OCI-LY1 (cell line): ENCODE results near the gene MYO19.

ENCODE experiments used
- H2AFZ ChIP-seq: fragments of 200-600 bp; sonication (generic), shearing (Covaris generic); 2 replicates; pipeline ENCODE4 v1.6.0; 2014; ENCODE audit warnings: antibody characterized with exemption, mild to moderate bottlenecking, low read length
- H3F3A ChIP-seq: fragments of 200-600 bp; sonication (generic), shearing (Covaris generic); 2 replicates; pipeline ENCODE4 v1.6.0; 2014; ENCODE audit warnings: mild to moderate bottlenecking, antibody characterized with exemption, low read length, moderate library complexity; ENCODE audit not compliant: insufficient read depth
- H3K27ac ChIP-seq: fragments of 200-600 bp; sonication (generic); 2 replicates; pipeline ENCODE4 v1.5.1; 2014; ENCODE audit warnings: low read length, mixed run types, mild to moderate bottlenecking, low read depth; ENCODE audit not compliant: poor library complexity, severe bottlenecking
- H3K27me3 ChIP-seq: fragments of 200-600 bp; sonication (generic); 2 replicates; pipeline ENCODE4 v1.6.0; 2014; ENCODE audit warnings: antibody characterized with exemption, mild to moderate bottlenecking, low read length, moderate library complexity; ENCODE audit not compliant: insufficient read depth
- H3K36me3 ChIP-seq: fragments of 200-600 bp; sonication (generic); 2 replicates; pipeline ENCODE4 v1.6.1; 2014; ENCODE audit warnings: mild to moderate bottlenecking, antibody characterized with exemption, low read length, moderate library complexity, mixed read lengths; ENCODE audit not compliant: insufficient read depth
- H3K4me1 ChIP-seq: fragments of 200-600 bp; sonication (generic); 2 replicates; pipeline ENCODE4 v1.5.1; 2014; ENCODE audit warnings: mild to moderate bottlenecking, low read length, moderate library complexity; ENCODE audit not compliant: insufficient read depth, severe bottlenecking
- H3K4me2 ChIP-seq: fragments of 200-600 bp; sonication (generic), shearing (Covaris generic); 2 replicates; pipeline ENCODE4 v1.6.1; 2014; ENCODE audit warnings: low read length
- H3K4me3 ChIP-seq: fragments of 200-600 bp; sonication (generic); 2 replicates; pipeline ENCODE4 v1.5.1; 2014; ENCODE audit warnings: low read length, low read depth, mild to moderate bottlenecking, mixed read lengths; ENCODE audit not compliant: poor library complexity, severe bottlenecking
- H3K79me2 ChIP-seq: fragments of 200-600 bp; shearing (Covaris generic); 2 replicates; pipeline ENCODE4 v1.6.1; 2016; ENCODE audit warnings: mixed run types, low read length, mixed read lengths; ENCODE audit not compliant: insufficient read depth
- H3K9ac ChIP-seq: fragments of 200-600 bp; sonication (generic), shearing (Covaris generic); 2 replicates; pipeline ENCODE4 v1.6.1; 2014; ENCODE audit warnings: mild to moderate bottlenecking, low read length, mixed read lengths
- H3K9me2 ChIP-seq: fragments of 200-600 bp; sonication (generic), shearing (Covaris generic); 2 replicates; pipeline ENCODE4 v1.6.1; 2014; ENCODE audit warnings: low read depth, mild to moderate bottlenecking, low read length, mixed read lengths
- H3K9me3 ChIP-seq: fragments of 200-600 bp; shearing (Covaris generic); 2 replicates; pipeline ENCODE4 v1.6.1; 2014; ENCODE audit warnings: low read length, mixed read lengths
- H4K20me1 ChIP-seq: fragments of 200-600 bp; sonication (generic), shearing (Covaris generic); 2 replicates; pipeline ENCODE4 v1.6.0; 2016; ENCODE audit warnings: mild to moderate bottlenecking, low read length; ENCODE audit not compliant: insufficient read depth
- EZH2 ChIP-seq: fragments of 200-600 bp; sonication (generic), shearing (Covaris generic); IDR thresholded peaks from 2 replicates; pipeline ENCODE4 v1.8.0; 2017; ENCODE audit warnings: borderline replicate concordance, mixed run types, mild to moderate bottlenecking, antibody characterized with exemption, low read length, moderate library complexity, mixed read lengths
- TF ChIP-seq, protein P1 (sequence below): fragments of 200-600 bp; sonication (generic), shearing (Covaris generic); IDR thresholded peaks from 2 replicates; pipeline ENCODE4 v1.5.1; 2017; ENCODE audit warnings: mild to moderate bottlenecking, antibody characterized with exemption, low read length, moderate library complexity, mixed read lengths

MYO19 gene

GRCh38 chr17:36481829-36482228 lies 52.8 kb downstream of the MYO19 start:
- 0 out of 2 replicates have a peak, but pooled peaks cover 5% of the 10 kb centered on the region for H3K9me3 ChIP-seq
- no peaks in the 10 kb centered on the region for H3F3A ChIP-seq
- no peaks in the 10 kb centered on the region for H3K79me2 ChIP-seq
- H4K20me1 ChIP-seq = no peaks in the 10 kb centered on the region
- H3K27me3 ChIP-seq = peaks cover 5% of the 10 kb centered on the region; the same call in 1 of the 2 replicates
- H3K4me1 ChIP-seq = peaks cover 15% of the 10 kb centered on the region
- no peak overlapping the region for H3K4me3 ChIP-seq
- H3K9me2 ChIP-seq = no peaks in the 10 kb centered on the region
- H2AFZ ChIP-seq = no peak overlapping the region
- no peak overlapping the region for H3K4me2 ChIP-seq
- H3K9ac ChIP-seq = no peak overlapping the region
- no peak overlapping the region for H3K27ac ChIP-seq
- TF ChIP-seq, protein P1, sequence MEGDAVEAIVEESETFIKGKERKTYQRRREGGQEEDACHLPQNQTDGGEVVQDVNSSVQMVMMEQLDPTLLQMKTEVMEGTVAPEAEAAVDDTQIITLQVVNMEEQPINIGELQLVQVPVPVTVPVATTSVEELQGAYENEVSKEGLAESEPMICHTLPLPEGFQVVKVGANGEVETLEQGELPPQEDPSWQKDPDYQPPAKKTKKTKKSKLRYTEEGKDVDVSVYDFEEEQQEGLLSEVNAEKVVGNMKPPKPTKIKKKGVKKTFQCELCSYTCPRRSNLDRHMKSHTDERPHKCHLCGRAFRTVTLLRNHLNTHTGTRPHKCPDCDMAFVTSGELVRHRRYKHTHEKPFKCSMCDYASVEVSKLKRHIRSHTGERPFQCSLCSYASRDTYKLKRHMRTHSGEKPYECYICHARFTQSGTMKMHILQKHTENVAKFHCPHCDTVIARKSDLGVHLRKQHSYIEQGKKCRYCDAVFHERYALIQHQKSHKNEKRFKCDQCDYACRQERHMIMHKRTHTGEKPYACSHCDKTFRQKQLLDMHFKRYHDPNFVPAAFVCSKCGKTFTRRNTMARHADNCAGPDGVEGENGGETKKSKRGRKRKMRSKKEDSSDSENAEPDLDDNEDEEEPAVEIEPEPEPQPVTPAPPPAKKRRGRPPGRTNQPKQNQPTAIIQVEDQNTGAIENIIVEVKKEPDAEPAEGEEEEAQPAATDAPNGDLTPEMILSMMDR = no peak
- no peak for TF ChIP-seq EZH2
- no peaks in the 10 kb centered on the region for H3K36me3 ChIP-seq

DNA sequence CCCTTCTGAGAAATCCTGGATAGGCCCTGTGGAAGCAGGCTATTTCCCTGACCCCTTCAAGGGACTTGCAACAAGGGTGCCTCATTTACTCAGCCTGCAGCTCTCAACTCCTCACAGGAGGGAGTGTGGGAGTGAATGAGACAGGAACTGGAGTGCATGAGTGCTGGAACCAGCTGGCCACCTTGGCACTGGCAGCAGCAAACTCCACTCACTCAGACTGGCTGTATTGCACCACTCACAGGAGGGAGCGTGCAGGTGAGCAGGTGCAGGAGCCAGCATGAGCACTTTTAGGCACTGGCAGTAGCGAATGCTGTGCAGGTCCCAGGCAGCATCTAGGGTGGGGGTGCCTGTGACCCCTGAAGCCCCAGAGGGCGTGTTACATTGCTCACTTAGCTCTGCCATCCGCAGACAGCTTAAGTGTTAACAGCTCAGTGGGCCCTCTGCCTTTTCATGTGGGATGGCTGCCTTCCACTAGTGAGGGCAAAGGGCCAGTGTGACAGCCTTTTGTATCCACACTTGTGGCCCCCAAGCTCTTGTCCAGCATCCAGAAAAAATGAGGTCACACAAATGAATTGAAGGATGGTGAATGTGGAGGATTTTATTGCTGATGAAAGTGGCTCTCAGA lies 59.2 kb downstream of the MYO19 start:
- H3K4me1 ChIP-seq = no peaks in the 10 kb centered on the region
- H3F3A ChIP-seq = no peaks in the 10 kb centered on the region
- H2AFZ ChIP-seq = no peak overlapping the region
- TF ChIP-seq EZH2 = no peak
- TF ChIP-seq, protein P1 = no peak
- 0 out of 2 replicates have a peak, but pooled peaks cover 5% of the 10 kb centered on the region for H3K9me3 ChIP-seq
- H3K79me2 ChIP-seq = no peaks in the 10 kb centered on the region
- H3K27me3 ChIP-seq = peaks cover 12% of the 10 kb centered on the region
- H3K36me3 ChIP-seq = no peaks in the 10 kb centered on the region; the same call in 1 of the 2 replicates
- H3K9me2 ChIP-seq = no peaks in the 10 kb centered on the region
- no peak overlapping the region for H3K27ac ChIP-seq
- no peak overlapping the region for H3K4me2 ChIP-seq
- H3K9ac ChIP-seq = no peak overlapping the region
- H3K4me3 ChIP-seq = no peak overlapping the region
- H4K20me1 ChIP-seq = no peaks in the 10 kb centered on the region

GRCh38 chr17:36474571-36474970 lies 60.1 kb downstream of the MYO19 start:
- no peak for TF ChIP-seq EZH2
- TF ChIP-seq, protein P1 = no peak
- H3K4me2 ChIP-seq = no peak overlapping the region

More at GRCh38 chr17:36474571-36474970, 60.1 kb downstream of the MYO19 start:
- Histone ChIP-seq H3K27me3 (peaks cover 12% of the 10 kb centered on the region), H3K9me3 (0 out of 2 replicates have a peak, but pooled peaks cover 5% of the 10 kb centered on the region), H3K4me3 (no peak overlapping the region), H3F3A (no peaks in the 10 kb centered on the region), H3K79me2 (no peaks in the 10 kb centered on the region), H3K36me3 (no peaks in the 10 kb centered on the region; the same call in 1 of the 2 replicates), H3K27ac (no peak overlapping the region), H3K4me1 (no peaks in the 10 kb centered on the region), H3K9ac (no peak overlapping the region), H4K20me1 (no peaks in the 10 kb centered on the region), H3K9me2 (no peaks in the 10 kb centered on the region), H2AFZ (no peak overlapping the region)
